Measurements from ENCODE around the gene FOXM1. TPM values are rescaled to one million over a fixed set of nuclear protein-coding genes. Genes with fewer than 3 reads are reported as not detected.

Gene FOXM1
- total RNA-seq, 4 donors from 2014 or later, result 5.9 to 28.7 (median 14.2) TPM

DNA sequence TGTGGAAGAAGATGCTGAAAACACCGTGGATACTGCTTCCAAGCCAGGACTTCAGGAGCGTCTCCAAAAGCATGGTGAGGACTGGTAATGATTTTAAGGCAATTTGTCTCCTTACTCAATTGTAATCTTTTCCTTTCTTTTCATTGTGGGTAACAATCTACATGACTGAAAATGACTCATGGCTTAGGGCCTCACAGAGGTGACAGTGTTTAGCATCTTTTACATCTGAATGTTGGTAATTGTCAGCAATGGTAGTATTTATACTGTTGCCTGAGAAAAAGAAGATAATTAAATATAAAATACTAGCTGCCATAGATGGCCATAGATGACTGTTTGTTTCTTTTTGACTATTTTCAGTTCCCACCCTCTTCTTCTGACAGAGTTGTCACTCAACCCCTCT lies 45.4 kb upstream of the FOXM1 start:
- no peak for TF ChIP-seq POLR2A (IDR thresholded peaks at IDR 0.05)
- no peak for TF ChIP-seq CTCF (IDR thresholded peaks at IDR 0.05)
- peaks cover 5 to 91% (median 17%) of the 10 kb centered on the region in 3 donors for H3K36me3 ChIP-seq
- H3K4me3 ChIP-seq, result no peak overlapping the region
- no peaks in the 10 kb centered on the region for H3K27me3 ChIP-seq
- DNase-seq, result no peak
- peaks cover 0 to 16% (median 4%) of the 10 kb centered on the region in 3 donors for H3K4me1 ChIP-seq
- 89 to 100% methylated on average over 2 of the region's 2 CpGs for WGBS, 2 donors
- H3K27ac ChIP-seq, result no peak overlapping the region
- intact Hi-C loops (cut with DNase I), result no loop called here
- H3K9me3 ChIP-seq, result no peaks in the 10 kb centered on the region

DNA sequence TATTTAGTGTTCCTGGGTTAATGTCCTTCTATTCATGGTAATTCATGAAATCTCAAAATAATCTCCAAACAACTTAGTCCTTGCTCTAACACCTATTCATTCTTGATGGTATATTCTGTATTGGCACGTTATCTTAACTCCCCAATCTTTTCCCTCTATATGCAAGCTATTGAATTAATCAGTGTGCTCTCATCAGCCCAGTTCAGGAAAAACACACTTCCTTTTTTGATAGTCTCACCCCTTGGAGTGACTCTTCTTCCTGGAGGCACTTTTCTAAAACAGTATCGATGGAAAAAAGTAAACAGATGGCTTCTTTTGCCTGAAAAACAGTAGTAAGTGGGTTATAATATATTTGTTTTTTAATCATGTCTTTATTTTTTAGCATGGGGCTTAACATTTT lies 42.3 kb upstream of the FOXM1 start:
- Histone ChIP-seq H3K27ac (no peak overlapping the region), H3K36me3 (peaks cover 5 to 92% (median 17%) of the 10 kb centered on the region in 3 donors), H3K9me3 (no peaks in the 10 kb centered on the region), H3K27me3 (no peaks in the 10 kb centered on the region), H3K4me1 (no peaks in the 10 kb centered on the region), H3K4me3 (no peak overlapping the region)
- DNase-seq, result no peak
- TF ChIP-seq POLR2A (IDR thresholded peaks at IDR 0.05), result no peak
- TF ChIP-seq CTCF (IDR thresholded peaks at IDR 0.05), result no peak
- WGBS, 2 donors, result 71 to 82% methylated on average over 2 of the region's 2 CpGs
- intact Hi-C loops (cut with DNase I), result no loop called here

DNA sequence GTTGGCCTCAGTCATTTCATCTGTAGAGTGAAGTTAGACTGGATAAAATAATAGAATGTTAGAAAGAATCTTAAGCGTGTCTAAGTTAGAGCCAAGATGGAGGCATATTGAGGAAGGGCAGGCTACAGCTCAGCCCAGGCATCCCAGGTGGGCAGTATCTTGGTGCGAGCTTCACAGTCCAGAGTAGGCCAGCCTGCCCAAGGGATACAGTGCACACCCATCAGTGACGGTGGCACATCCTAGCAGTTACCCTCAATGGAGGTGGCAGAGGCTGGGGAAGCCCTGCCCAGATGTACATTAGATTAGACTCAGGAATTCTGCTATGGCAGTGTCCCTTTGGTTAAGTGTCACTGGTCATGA lies 35.2 kb upstream of the FOXM1 start:
- DNase-seq, result no peak
- H3K27ac ChIP-seq, result no peak overlapping the region
- peaks cover 0 to 72% (median 0%) of the 10 kb centered on the region in 3 donors for H3K36me3 ChIP-seq
- no peaks in the 10 kb centered on the region for H3K27me3 ChIP-seq
- intact Hi-C loops (cut with DNase I), result no loop called here
- no peaks in the 10 kb centered on the region for H3K9me3 ChIP-seq
- no peak overlapping the region for H3K4me3 ChIP-seq
- no peak for TF ChIP-seq CTCF (IDR thresholded peaks at IDR 0.05)
- no peak for TF ChIP-seq POLR2A (IDR thresholded peaks at IDR 0.05)
- peaks cover 0 to 27% (median 0%) of the 10 kb centered on the region in 3 donors for H3K4me1 ChIP-seq
- 94 to 97% methylated on average over 2 to 3 of the region's 3 CpGs for WGBS, 2 donors

DNA sequence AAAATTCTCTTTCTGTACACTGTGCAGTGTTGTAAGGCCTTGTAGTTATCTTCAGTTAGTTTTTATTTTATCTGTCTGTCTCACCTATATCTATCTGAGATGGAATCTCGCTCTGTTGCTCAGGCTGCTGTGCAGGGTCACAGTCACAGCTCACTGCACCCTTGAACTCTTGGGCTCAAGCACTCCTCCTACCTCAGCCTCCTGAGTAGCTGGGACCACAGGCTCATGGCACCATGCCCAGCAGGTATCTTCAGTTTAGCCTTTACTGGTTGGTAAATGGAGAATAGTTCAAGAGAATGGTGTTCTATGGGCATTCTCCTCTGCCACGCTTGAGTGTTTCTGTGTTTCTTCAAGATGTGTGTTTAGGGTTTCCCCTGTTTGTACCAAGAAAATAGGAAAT lies 27.3 kb upstream of the FOXM1 start:
- Histone ChIP-seq H3K27me3 (no peaks in the 10 kb centered on the region), H3K4me3 (no peak overlapping the region), H3K4me1 (peaks cover 0 to 54% (median 6%) of the 10 kb centered on the region in 3 donors), H3K27ac (no peak overlapping the region), H3K36me3 (peaks cover 0 to 4% (median 0%) of the 10 kb centered on the region in 3 donors), H3K9me3 (no peaks in the 10 kb centered on the region)
- intact Hi-C loops (cut with DNase I), result no loop called here
- 86 to 100% methylated on average over 2 of the region's 2 CpGs for WGBS, 2 donors
- DNase-seq, result no peak
- TF ChIP-seq POLR2A (IDR thresholded peaks at IDR 0.05), result no peak
- TF ChIP-seq CTCF (IDR thresholded peaks at IDR 0.05), result no peak

DNA sequence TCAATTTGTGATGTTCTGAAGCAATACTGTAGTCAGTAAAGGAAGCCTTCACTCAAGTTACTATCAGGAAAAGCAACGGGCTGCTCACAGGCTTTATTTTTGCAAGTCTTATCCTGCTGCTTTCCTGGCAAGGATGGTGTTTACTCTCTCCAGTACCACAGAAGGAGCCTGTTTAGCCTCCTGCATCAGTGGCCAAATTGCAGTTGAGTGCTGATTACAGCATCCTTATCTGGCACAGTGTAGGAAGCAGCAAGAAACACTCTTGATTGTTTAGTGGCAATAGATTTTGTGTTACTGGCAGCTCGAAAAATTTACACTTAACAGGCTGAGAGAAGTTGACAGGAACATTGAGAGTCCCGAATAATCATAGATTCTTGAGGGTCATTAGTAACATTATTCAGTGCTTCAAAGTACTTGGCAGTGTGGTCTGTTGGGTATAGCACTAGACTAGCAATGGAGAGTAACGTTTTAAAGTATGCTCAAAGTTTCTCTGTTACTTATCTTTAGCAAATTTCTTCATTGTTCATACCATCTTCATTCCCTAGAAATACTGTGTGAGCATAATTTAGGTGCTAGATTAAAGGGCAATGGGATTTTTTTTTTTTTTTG lies 25.4 kb upstream of the FOXM1 start:
- Histone ChIP-seq H3K9me3 (no peaks in the 10 kb centered on the region), H3K27ac (peak overlapping the region in 1 of 4 donors; percentile 0), H3K4me1 (peaks cover 0 to 37% (median 6%) of the 10 kb centered on the region in 3 donors), H3K4me3 (no peak overlapping the region), H3K36me3 (no peaks in the 10 kb centered on the region), H3K27me3 (no peaks in the 10 kb centered on the region)
- no peak for DNase-seq
- TF ChIP-seq POLR2A (IDR thresholded peaks at IDR 0.05) (no peak), CTCF (IDR thresholded peaks at IDR 0.05) (no peak)
- WGBS, 2 donors, result 34 to 40% methylated on average over 4 of the region's 4 CpGs
- intact Hi-C loops (cut with DNase I), result no loop called here

All from esophagus squamous epithelium (tissue), 5 donors.